H9 (cell line): Measurements from ENCODE around the gene SYT7. TPM values are rescaled to one million over a fixed set of nuclear protein-coding genes. Genes with fewer than 3 reads are reported as not detected.

Experiments
- DNase-seq: peaks from one replicate; pipeline ENCODE4 v3.0.0-alpha.2; 2017
- H2AFZ ChIP-seq: one replicate; pipeline ENCODE4 v1.6.1; 2013; ENCODE audit warnings: mild to moderate bottlenecking, low read length, control low read depth, moderate library complexity
- H2AK5ac ChIP-seq: 2 replicates; pipeline ENCODE4 v1.6.1; 2013; ENCODE audit warnings: low read length, control low read depth, mixed read lengths; ENCODE audit not compliant: insufficient read length
- H2BK120ac ChIP-seq: one replicate; pipeline ENCODE4 v1.6.1; 2013; ENCODE audit warnings: low read depth, mild to moderate bottlenecking, low read length, control low read depth, inconsistent platforms; ENCODE audit not compliant: poor library complexity, severe bottlenecking
- H2BK12ac ChIP-seq: 2 replicates; pipeline ENCODE4 v1.6.1; 2013; ENCODE audit warnings: low read length, control low read depth, mixed read lengths, low read depth; ENCODE audit not compliant: insufficient read length
- H2BK15ac ChIP-seq: 2 replicates; pipeline ENCODE4 v1.6.1; 2013; ENCODE audit warnings: low read depth, low read length, control low read depth
- H2BK20ac ChIP-seq: one replicate; pipeline ENCODE4 v1.6.1; 2013; ENCODE audit warnings: low read depth, mild to moderate bottlenecking, low read length, control low read depth, inconsistent platforms; ENCODE audit not compliant: poor library complexity, severe bottlenecking
- H2BK5ac ChIP-seq: 2 replicates; pipeline ENCODE4 v1.6.1; 2013; ENCODE audit warnings: low read length, control low read depth, mixed read lengths; ENCODE audit not compliant: insufficient read length
- H3K14ac ChIP-seq: 2 replicates; pipeline ENCODE4 v1.6.1; 2013; ENCODE audit warnings: low read length, control low read depth; ENCODE audit not compliant: insufficient read depth
- H3K18ac ChIP-seq: 2 replicates; pipeline ENCODE4 v1.6.1; 2013; ENCODE audit warnings: low read depth, mild to moderate bottlenecking, mixed read lengths, low read length, control low read depth; ENCODE audit not compliant: insufficient read length
- H3K23ac ChIP-seq: 2 replicates; pipeline ENCODE4 v1.6.1; 2013; ENCODE audit warnings: low read length, control low read depth, mixed read lengths, low read depth; ENCODE audit not compliant: insufficient read length
- H3K23me2 ChIP-seq: 2 replicates; pipeline ENCODE4 v1.6.1; 2013; ENCODE audit warnings: low read depth, mild to moderate bottlenecking, mixed read lengths, low read length, control low read depth; ENCODE audit not compliant: insufficient read length, poor library complexity, severe bottlenecking
- H3K27ac ChIP-seq: 2 replicates; pipeline ENCODE4 v1.5.1; 2013; ENCODE audit warnings: low read length, control low read depth, mixed read lengths, low read depth; ENCODE audit not compliant: insufficient read length
- H3K27me3 ChIP-seq: 2 replicates; pipeline ENCODE4 v1.6.1; 2013; ENCODE audit warnings: low read length, control low read depth, inconsistent platforms; ENCODE audit not compliant: insufficient read depth
- H3K4ac ChIP-seq: 2 replicates; pipeline ENCODE4 v1.6.1; 2013; ENCODE audit warnings: low read depth, mild to moderate bottlenecking, control low read depth, inconsistent platforms, low read length, moderate library complexity
- H3K4me1 ChIP-seq: 2 replicates; pipeline ENCODE4 v1.6.1; 2013; ENCODE audit warnings: low read length, control low read depth, inconsistent platforms; ENCODE audit not compliant: insufficient read depth
- H3K4me2 ChIP-seq: 2 replicates; pipeline ENCODE4 v1.6.1; 2013; ENCODE audit warnings: low read length, control low read depth, mixed read lengths; ENCODE audit not compliant: insufficient read length, insufficient read depth
- H3K56ac ChIP-seq: 2 replicates; pipeline ENCODE4 v1.6.1; 2013; ENCODE audit warnings: low read depth, mild to moderate bottlenecking, mixed read lengths, low read length, control low read depth; ENCODE audit not compliant: insufficient read length
- H3K79me1 ChIP-seq: 2 replicates; pipeline ENCODE4 v1.6.1; 2013; ENCODE audit warnings: low read depth, mild to moderate bottlenecking, moderate library complexity, low read length, control low read depth, inconsistent platforms; ENCODE audit not compliant: insufficient read depth, poor library complexity, severe bottlenecking
- H3K79me2 ChIP-seq: 2 replicates; pipeline ENCODE4 v1.6.1; 2013; ENCODE audit warnings: low read length, control low read depth, inconsistent platforms; ENCODE audit not compliant: insufficient read depth
- H3K9ac ChIP-seq: 2 replicates; pipeline ENCODE4 v1.6.1; 2013; ENCODE audit warnings: low read length, control low read depth, mixed read lengths; ENCODE audit not compliant: insufficient read length; ENCODE audit errors: extremely low read depth
- H3K9me3 ChIP-seq: one replicate; pipeline ENCODE4 v1.6.1; 2013; ENCODE audit warnings: low read depth, low read length, inconsistent platforms; ENCODE audit not compliant: control insufficient read depth
- H3T11ph ChIP-seq: one replicate; pipeline ENCODE4 v1.6.1; 2013; ENCODE audit warnings: mild to moderate bottlenecking, low read length, control low read depth, inconsistent platforms
- H4K20me1 ChIP-seq: one replicate; pipeline ENCODE4 v1.6.1; 2013; ENCODE audit not compliant: control insufficient read depth, insufficient read length, insufficient read depth
- H4K5ac ChIP-seq: 2 replicates; pipeline ENCODE4 v1.6.1; 2013; ENCODE audit warnings: low read depth, mild to moderate bottlenecking, mixed read lengths, low read length, control low read depth; ENCODE audit not compliant: insufficient read length
- H4K8ac ChIP-seq: replicated peaks from 2 replicates; pipeline ENCODE4 v1.6.1; 2013; ENCODE audit warnings: low read length, control low read depth, mixed read lengths, low read depth; ENCODE audit not compliant: insufficient read length
- H4K91ac ChIP-seq: 2 replicates; pipeline ENCODE4 v1.6.1; 2013; ENCODE audit warnings: low read depth, mild to moderate bottlenecking, moderate library complexity, mixed read lengths, low read length, control low read depth; ENCODE audit not compliant: insufficient read length
- H3K27ac Mint-ChIP-seq, 3 experiments: 2 replicates in 2 of 3; 3 replicates in 1 of 3; pipeline ENCODE4 v1.8.0; 2020 to 2021; ENCODE audit warnings: mixed read lengths in 3 of 3, mild to moderate bottlenecking in 1 of 3, moderate library complexity in 1 of 3
- H3K27me3 Mint-ChIP-seq: 2 replicates; pipeline ENCODE4 v1.8.0; 2021; ENCODE audit warnings: low read depth, mild to moderate bottlenecking, moderate library complexity, mixed read lengths
- H3K36me3 Mint-ChIP-seq, 3 experiments: 2 replicates in 2 of 3; 3 replicates in 1 of 3; pipeline ENCODE4 v1.8.0; 2020 to 2021; ENCODE audit warnings: low read depth in 3 of 3, mixed read lengths in 3 of 3; ENCODE audit not compliant: insufficient read depth in 1 of 3
- H3K4me1 Mint-ChIP-seq, 2 experiments: 2 replicates each; pipeline ENCODE4 v1.8.0; 2020; ENCODE audit warnings: mixed read lengths in 2 of 2
- H3K4me3 Mint-ChIP-seq, 2 experiments: 2 replicates in 1 of 2; 3 replicates in 1 of 2; pipeline ENCODE4 v1.8.0; 2020 to 2021; ENCODE audit warnings: mild to moderate bottlenecking in 2 of 2, mixed read lengths in 2 of 2, moderate library complexity in 1 of 2
- H3K9me3 Mint-ChIP-seq, 2 experiments: 2 replicates in 1 of 2; 3 replicates in 1 of 2; pipeline ENCODE4 v1.8.0; 2020; ENCODE audit warnings: mild to moderate bottlenecking in 2 of 2, mixed read lengths in 2 of 2, moderate library complexity in 1 of 2
- WGBS: extraction: QIAGEN DNeasy Blood & Tissue Kit; methylation state at CpG from one replicate; pipeline ENCODE4 v1.1.7; 2013; ENCODE audit warnings: missing lambda C conversion rate, low lambda C conversion rate, mixed read lengths; ENCODE audit not compliant: insufficient read length; ENCODE audit errors: extremely low coverage; 5-methylcytosine and 5-hydroxymethylcytosine counted together
- total RNA-seq: library from RNA; stranded (reverse); gene quantifications from 2 replicates; pipeline ENCODE4 v1.2.1, GENCODE V29; 2021
- TF ChIP-seq, protein P1 (sequence below): fragments of 200-600 bp; sonication (generic); conservative IDR thresholded peaks from 3 replicates; pipeline ENCODE4 v1.8.0; 2021; ENCODE audit warnings: antibody characterized with exemption, mild to moderate bottlenecking

The SYT7 gene
- total RNA-seq, 1 experiment from 2014 or later: 8.8 TPM

DNA sequence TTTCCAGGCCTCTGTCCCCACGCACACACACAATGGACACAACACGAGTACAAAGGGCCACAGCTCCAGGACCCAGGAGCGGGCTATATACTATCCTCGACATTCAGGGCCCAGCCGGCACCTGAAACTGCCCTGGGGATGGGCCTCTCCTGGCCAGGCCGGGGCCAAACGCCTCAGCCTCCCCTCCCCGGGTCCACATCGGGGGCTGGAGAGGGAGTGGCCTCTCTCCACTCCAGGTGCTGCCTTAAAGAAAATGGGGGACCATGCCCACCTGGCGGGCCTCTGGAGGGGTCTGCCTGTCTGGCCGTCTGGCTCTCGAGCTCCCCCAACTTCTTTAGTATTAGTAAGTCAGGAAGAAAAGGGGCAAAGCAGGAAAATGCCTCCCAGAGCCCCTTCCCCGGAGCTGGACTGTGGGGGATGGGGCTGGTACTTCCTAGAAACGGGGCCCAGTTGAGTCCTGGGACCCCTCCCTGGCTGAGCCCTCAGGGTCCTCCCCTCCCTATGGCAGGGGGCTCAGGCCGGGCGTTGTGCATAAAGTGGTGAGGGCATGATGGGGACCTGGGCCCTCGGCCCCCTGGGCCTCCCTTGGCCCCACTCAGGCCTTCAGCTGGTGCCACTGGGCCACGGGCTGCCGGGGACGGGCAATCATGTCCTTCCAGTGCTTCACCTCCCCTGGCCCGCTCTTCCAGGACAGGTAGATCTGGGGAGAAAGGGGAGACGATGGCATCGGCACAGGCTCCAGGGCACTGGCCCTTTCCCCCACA lies 62.7 kb downstream of the SYT7 start:
- Mint-ChIP-seq H3K9me3 (no peaks in the 10 kb centered on the region), H3K36me3 (peaks cover 0 to 6% (median 0%) of the 10 kb centered on the region in 3 experiments; a peak in 1 of 7 replicates), H3K4me3 (no peak overlapping the region; a peak in 1 of 5 replicates), H3K27me3 (peaks cover 7% of the 10 kb centered on the region; the same call in 1 of the 2 replicates), H3K27ac (no peak overlapping the region), H3K4me1 (peaks cover 26 to 42% of the 10 kb centered on the region in 2 experiments)
- H2BK15ac ChIP-seq: no peak overlapping the region
- H3K23ac ChIP-seq: no peak overlapping the region
- peaks cover 13% of the 10 kb centered on the region for H3K4me1 ChIP-seq
- H3K4ac ChIP-seq: no peak overlapping the region
- H4K8ac ChIP-seq: no peak overlapping the region
- DNase-seq: no peak
- no CpG with 5 or more reads among the region's 23 CpGs for WGBS
- H3K27ac ChIP-seq: no peak overlapping the region
- no peak overlapping the region for H2AK5ac ChIP-seq
- no peaks in the 10 kb centered on the region for H3K79me1 ChIP-seq
- no peaks in the 10 kb centered on the region for H3K27me3 ChIP-seq
- TF ChIP-seq, protein P1, sequence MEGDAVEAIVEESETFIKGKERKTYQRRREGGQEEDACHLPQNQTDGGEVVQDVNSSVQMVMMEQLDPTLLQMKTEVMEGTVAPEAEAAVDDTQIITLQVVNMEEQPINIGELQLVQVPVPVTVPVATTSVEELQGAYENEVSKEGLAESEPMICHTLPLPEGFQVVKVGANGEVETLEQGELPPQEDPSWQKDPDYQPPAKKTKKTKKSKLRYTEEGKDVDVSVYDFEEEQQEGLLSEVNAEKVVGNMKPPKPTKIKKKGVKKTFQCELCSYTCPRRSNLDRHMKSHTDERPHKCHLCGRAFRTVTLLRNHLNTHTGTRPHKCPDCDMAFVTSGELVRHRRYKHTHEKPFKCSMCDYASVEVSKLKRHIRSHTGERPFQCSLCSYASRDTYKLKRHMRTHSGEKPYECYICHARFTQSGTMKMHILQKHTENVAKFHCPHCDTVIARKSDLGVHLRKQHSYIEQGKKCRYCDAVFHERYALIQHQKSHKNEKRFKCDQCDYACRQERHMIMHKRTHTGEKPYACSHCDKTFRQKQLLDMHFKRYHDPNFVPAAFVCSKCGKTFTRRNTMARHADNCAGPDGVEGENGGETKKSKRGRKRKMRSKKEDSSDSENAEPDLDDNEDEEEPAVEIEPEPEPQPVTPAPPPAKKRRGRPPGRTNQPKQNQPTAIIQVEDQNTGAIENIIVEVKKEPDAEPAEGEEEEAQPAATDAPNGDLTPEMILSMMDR: no peak
- H3K4me2 ChIP-seq: no peak overlapping the region
- H3K56ac ChIP-seq: no peak overlapping the region
- H2BK120ac ChIP-seq: no peak overlapping the region
- no peak overlapping the region for H2BK20ac ChIP-seq
- H3K79me2 ChIP-seq: no peaks in the 10 kb centered on the region
- H3K9ac ChIP-seq: no peak overlapping the region
- H4K5ac ChIP-seq: no peak overlapping the region
- no peak overlapping the region for H4K91ac ChIP-seq
- H2BK5ac ChIP-seq: no peak overlapping the region
- H3T11ph ChIP-seq: no peak overlapping the region
- H2AFZ ChIP-seq: no peak overlapping the region
- no peaks in the 10 kb centered on the region for H3K9me3 ChIP-seq
- H2BK12ac ChIP-seq: no peak overlapping the region
- H3K18ac ChIP-seq: no peak overlapping the region
- H4K20me1 ChIP-seq: no peaks in the 10 kb centered on the region
- peaks cover 6% of the 10 kb centered on the region for H3K23me2 ChIP-seq
- H3K14ac ChIP-seq: no peak overlapping the region
